ENCODE results near the gene EYA2. TPM values are rescaled to one million over a fixed set of nuclear protein-coding genes. Genes with fewer than 3 reads are reported as not detected.

The EYA2 gene
- total and polyA plus RNA-seq, 4 donors = 1.6 to 4.4 (median 2.1) TPM

- peaks cover 28 to 36% (median 32%) of the 10 kb centered on the region in 4 donors for H3K36me3 ChIP-seq (ENCODE audit: control insufficient read depth in 4 of 4, insufficient read depth in 4 of 4, low read length in 4 of 4)
- TF ChIP-seq CTCF (IDR thresholded peaks at IDR 0.05; ENCODE audit: control extremely low read depth, extremely low read depth) = no peak
- H3K27me3 ChIP-seq (ENCODE audit: control insufficient read depth in 3 of 3, insufficient read depth in 3 of 3, low read length in 2 of 3) = no peaks in the 10 kb centered on the region
- H3K4me1 ChIP-seq (ENCODE audit: control insufficient read depth in 5 of 5, insufficient read depth in 5 of 5, low read length in 5 of 5) = no peaks in the 10 kb centered on the region
- DNase-seq = no peak
- 92% methylated on average over 14 of the region's 14 CpGs for WGBS, 2 donors
- H3K9me3 ChIP-seq (ENCODE audit: control insufficient read depth in 4 of 4, insufficient read depth in 3 of 4, low read length in 3 of 4) = peaks cover 0 to 2% (median 0%) of the 10 kb centered on the region in 4 donors
- ATAC-seq (ENCODE audit: insufficient read depth, low FRiP score) = no peak
- H3K27ac ChIP-seq (ENCODE audit: low read depth in 1 of 2, low read length in 1 of 2) = no peak overlapping the region
- no peak overlapping the region for H3K4me3 ChIP-seq
- H3K9ac ChIP-seq (ENCODE audit: insufficient read depth in 1 of 2, low read length in 2 of 2) = no peak overlapping the region
Measured at GRCh38 chr20:47235853-47236638, 341.4 kb downstream of the EYA2 start.

- Histone ChIP-seq H3K9me3 (ENCODE audit: control insufficient read depth in 4 of 4, insufficient read depth in 3 of 4, low read length in 3 of 4) (peaks cover 0 to 2% (median 0%) of the 10 kb centered on the region in 4 donors), H3K27me3 (ENCODE audit: control insufficient read depth in 3 of 3, insufficient read depth in 3 of 3, low read length in 2 of 3) (no peaks in the 10 kb centered on the region), H3K27ac (ENCODE audit: low read depth in 1 of 2, low read length in 1 of 2) (no peak overlapping the region), H3K4me1 (ENCODE audit: control insufficient read depth in 5 of 5, insufficient read depth in 5 of 5, low read length in 5 of 5) (peaks cover 0 to 3% (median 0%) of the 10 kb centered on the region in 5 donors), H3K9ac (ENCODE audit: insufficient read depth in 1 of 2, low read length in 2 of 2) (no peak overlapping the region), H3K36me3 (ENCODE audit: control insufficient read depth in 4 of 4, insufficient read depth in 4 of 4, low read length in 4 of 4) (peaks cover 26 to 35% (median 32%) of the 10 kb centered on the region in 4 donors), H3K4me3 (no peak overlapping the region)
- 78 to 93% methylated on average over 1 of the region's 1 CpG for WGBS, 2 donors
- TF ChIP-seq CTCF (IDR thresholded peaks at IDR 0.05; ENCODE audit: control extremely low read depth, extremely low read depth) = no peak
- no peak for DNase-seq
- ATAC-seq (ENCODE audit: insufficient read depth, low FRiP score) = no peak
Measured at GRCh38 chr20:47236639-47236900, 341.9 kb downstream of the EYA2 start.

- Histone ChIP-seq H3K9me3 (ENCODE audit: control insufficient read depth in 4 of 4, insufficient read depth in 3 of 4, low read length in 3 of 4) (peaks cover 0 to 2% (median 0%) of the 10 kb centered on the region in 4 donors), H3K36me3 (ENCODE audit: control insufficient read depth in 4 of 4, insufficient read depth in 4 of 4, low read length in 4 of 4) (peaks cover 26 to 39% (median 29%) of the 10 kb centered on the region in 4 donors), H3K4me3 (no peak overlapping the region), H3K27ac (ENCODE audit: low read depth in 1 of 2, low read length in 1 of 2) (no peak overlapping the region), H3K9ac (ENCODE audit: insufficient read depth in 1 of 2, low read length in 2 of 2) (no peak overlapping the region), H3K4me1 (ENCODE audit: control insufficient read depth in 5 of 5, insufficient read depth in 5 of 5, low read length in 5 of 5) (peaks cover 0 to 12% (median 4%) of the 10 kb centered on the region in 5 donors), H3K27me3 (ENCODE audit: control insufficient read depth in 3 of 3, insufficient read depth in 3 of 3, low read length in 2 of 3) (no peaks in the 10 kb centered on the region)
- TF ChIP-seq CTCF (IDR thresholded peaks at IDR 0.05; ENCODE audit: control extremely low read depth, extremely low read depth) = no peak
- no peak for DNase-seq
- WGBS, 2 donors = 89 to 95% methylated on average over 4 of the region's 4 CpGs
- no peak for ATAC-seq (ENCODE audit: insufficient read depth, low FRiP score)
Measured at GRCh38 chr20:47237715-47238114, 343.1 kb downstream of the EYA2 start.

Small RNA genes within 50 kb of the gene (small RNA-seq; reads per million reads assigned to genes)
- not detected for gene MIR3616 (ENCODE audit: low replicate concordance)

Other genes starting within 250 kb of the EYA2 start
- 1 to 10 TPM; 2.1 to 2.4 TPM for gene SLC13A3, start 243.4 kb upstream of the EYA2 start, total RNA-seq
- gene SLC13A3, start 243.4 kb upstream of the EYA2 start, polyA plus RNA-seq = 1 to 10 TPM; 1.1 to 1.9 TPM
- 10 to 100 TPM; 11.6 to 15.7 TPM for gene TP53RK, start 205.4 kb upstream of the EYA2 start, total RNA-seq
- gene TP53RK, start 205.4 kb upstream of the EYA2 start, polyA plus RNA-seq = 10 to 100 TPM; 12.5 TPM
- gene SLC2A10, start 185.2 kb upstream of the EYA2 start, total RNA-seq = 10 to 100 TPM; 16.1 to 20.6 TPM
- gene SLC2A10, start 185.2 kb upstream of the EYA2 start, polyA plus RNA-seq = 1 to 10 TPM; 7.4 to 8.0 TPM